HG03432 (cell line): ENCODE measurements around the gene KIAA1671.

Experiments used
- ATAC-seq: cut with Tn5 transposase; IDR thresholded peaks from one replicate; pipeline ENCODE4 v1.9.1; 2021; ENCODE audit warnings: mild to moderate bottlenecking, moderate library complexity; ENCODE audit not compliant: unreplicated experiment

The KIAA1671 gene

DNA sequence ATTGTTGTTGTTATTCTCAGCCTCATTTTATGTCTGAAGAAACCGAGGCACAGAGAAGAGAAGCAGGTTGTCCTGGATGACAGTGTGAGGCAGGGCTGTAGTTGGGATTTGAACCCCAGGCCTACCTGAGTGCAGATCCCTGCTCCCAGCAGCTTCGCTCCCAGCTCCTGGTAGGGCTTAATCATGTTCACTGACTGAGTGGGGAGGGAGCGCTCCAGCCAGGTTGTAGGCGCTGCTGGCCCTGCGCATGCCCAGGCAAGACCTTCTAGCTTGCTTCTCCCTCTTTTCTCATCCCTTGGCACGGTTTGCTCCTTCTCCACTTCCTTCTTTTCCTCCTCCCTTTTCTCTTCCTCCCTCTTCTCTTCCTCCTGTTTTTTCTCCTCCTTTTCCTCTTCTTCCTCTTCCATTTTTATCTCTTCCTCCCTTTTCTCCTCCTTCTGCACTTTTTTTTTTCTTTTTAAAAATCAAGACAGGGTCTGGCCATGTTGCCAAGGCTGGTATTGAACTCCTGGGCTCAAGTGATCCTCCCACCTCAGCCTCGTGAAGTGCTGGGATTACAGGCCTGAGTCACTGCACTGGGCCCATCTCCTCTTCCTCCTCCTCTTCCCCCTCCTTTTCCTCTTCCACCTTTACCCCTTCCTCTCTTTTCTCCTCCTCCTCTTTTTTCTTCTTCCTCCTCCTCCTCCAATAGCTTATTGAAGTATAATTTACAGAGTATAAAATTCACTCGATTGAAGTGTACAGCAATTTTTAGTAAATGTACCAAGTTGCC is 109.3 kb downstream of the KIAA1671 start:
- no peak for ATAC-seq

DNA sequence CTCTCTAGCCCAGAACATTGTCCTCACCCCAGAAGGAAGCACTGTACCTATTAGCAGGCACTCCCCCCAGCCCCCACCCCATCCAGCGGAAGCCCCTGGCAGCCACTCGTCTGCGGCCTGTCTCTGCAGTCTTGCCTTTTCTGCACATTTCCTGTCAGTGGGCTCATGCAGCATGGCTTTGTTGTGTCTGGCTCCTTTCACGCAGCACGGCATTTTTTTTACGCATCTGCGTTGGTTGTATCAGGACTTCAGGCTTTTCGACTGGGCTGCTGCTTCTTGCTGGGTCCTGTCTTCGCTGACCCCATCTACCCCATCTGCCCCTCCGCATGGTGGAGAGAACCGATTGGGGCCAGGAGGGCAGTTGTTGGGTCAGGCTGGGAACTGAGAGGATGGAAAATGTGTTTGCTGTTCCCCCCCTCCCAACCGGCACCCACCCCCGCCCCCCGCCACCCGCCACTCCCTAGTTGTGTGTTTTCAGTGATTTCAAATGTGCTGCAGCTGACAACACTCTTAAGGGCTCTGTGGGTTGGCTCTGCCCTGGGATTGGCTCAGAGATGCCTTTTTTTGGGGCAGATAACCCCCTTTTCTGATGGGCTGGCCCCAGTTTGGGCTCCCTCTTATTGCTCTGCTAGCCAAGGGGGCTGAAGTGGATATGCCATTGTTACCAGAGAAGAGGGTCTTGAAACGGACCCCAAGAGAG is 110.0 kb downstream of the KIAA1671 start:
- no peak for ATAC-seq

- ATAC-seq = no peak
Observed at GRCh38 chr22:25064894-25065560, 112.5 kb downstream of the KIAA1671 start.

DNA sequence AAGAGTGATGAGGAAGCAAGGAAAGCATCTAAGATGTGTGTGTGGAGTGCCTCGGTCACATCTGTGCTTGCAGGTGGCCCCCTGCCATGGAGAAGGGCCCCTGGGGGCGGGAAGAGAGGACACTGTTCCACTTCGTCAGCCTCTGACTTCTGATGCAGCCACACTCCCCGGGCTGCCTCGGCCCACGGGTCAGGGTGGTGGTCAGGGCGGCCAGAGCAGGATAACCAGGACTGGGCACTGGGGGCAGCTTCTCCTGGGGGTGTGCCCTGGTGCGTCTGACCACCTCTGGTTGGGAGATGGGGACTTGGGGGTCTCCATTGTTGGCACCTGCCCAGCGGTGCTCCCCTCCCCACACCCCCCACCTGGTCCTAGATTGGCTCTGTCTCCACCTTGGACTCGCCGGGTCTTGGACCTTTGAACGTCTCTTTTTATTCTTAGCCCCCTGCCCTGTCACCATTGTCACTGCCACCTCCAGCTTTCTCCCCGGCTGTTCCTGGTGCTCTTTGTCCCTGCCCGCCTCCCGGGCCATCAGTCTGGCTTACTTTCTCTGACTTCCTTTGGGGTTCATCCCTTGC is 114.4 kb downstream of the KIAA1671 start:
- ATAC-seq = no peak

DNA sequence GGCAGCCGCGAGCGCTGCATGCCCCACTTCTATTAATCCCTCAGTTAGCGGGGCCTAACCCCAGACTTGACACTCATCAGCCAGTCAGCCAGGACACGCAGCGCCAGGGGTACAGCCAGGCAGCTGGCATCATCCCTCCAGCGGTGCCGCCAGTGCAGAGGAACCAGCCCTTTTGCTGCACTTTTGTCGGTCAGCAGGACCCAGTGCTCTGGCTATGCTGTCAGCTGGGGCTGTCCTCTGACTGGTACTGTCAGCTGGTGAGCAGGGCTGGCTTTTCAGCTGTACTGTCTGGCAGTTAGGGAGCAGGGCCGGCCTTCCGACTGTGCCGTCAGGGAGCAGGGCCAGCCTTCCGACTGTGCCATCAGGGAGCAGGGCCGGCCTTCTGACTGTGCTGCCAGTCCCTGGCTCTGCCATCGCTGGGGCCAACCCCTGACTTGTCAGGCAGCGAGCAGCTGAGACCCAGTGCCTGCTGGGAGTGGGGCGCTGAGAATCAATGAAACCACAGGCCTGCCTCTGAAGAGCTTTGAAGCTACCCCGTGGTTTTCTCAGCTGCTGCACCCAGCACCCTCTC is 115.4 kb downstream of the KIAA1671 start:
- no peak for ATAC-seq

GRCh38 chr22:25068707-25069106 is 116.2 kb downstream of the KIAA1671 start:
- no peak for ATAC-seq

DNA sequence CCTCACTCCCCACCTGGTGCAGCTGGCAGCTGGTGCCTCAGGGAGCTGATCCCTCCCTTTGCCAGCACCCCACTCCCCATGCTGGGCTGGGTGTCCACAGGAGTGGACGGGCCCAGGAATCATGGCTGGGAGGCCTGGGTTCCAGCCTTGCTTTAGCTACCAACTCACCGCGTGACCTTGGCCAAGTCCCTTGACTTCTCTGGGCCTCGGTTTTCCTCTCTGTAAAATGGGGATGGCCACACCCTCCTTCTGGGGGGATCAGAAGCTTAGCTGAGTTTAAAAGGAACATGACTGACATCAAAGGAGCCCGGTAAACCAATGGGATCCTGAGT is 116.9 kb downstream of the KIAA1671 start:
- no peak for ATAC-seq

GRCh38 chr22:25069758-25070481 is 117.4 kb downstream of the KIAA1671 start:
- no peak for ATAC-seq

DNA sequence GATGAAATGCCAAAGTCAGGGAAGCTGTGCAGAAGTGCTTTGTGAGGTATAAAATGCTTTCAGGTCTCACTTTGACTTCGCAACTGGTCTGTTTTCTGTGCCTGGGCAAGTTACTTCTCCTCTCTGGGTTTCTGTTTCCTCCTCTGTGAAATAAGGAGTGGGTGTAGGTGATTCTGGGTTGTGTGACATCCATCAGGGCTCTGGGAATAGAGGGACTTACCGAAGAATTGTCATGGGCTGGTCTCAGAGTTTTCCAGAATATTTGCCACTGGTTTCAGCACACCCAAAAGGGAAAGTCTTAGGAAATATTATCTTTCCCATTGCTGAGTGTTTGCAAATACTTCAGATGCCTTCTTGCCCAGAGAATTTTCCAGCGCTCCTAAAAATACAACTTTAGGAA is 118.4 kb downstream of the KIAA1671 start:
- no peak for ATAC-seq

GRCh38 chr22:25071720-25072119 is 119.2 kb downstream of the KIAA1671 start:
- no peak for ATAC-seq

DNA sequence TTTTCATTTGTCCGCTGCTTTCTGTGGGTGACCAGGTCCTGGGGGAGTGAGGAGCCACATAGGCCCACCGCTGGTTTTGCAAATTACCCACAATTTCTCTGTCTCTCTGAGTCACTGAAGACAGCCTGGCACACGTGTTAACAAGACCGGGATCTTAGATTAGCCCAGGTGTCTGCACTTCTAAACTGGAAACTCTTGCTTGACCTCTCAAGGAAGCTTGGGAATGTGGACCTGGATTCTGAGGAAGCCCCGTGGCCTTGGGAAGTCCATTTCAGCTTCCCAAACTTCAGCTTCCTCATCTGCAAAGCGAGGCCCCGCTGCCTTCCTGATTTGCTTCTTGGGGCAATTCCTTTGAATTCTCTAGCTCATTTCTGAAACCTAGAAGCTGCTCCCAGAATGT is 119.9 kb downstream of the KIAA1671 start:
- ATAC-seq = no peak

- no peak for ATAC-seq
Observed at GRCh38 chr22:25076336-25076735, 123.8 kb downstream of the KIAA1671 start.

- no peak for ATAC-seq
Observed at GRCh38 chr22:25077056-25077455, 124.5 kb downstream of the KIAA1671 start.

GRCh38 chr22:25077964-25078363 is 125.4 kb downstream of the KIAA1671 start:
- ATAC-seq = no peak

- no peak for ATAC-seq
Observed at GRCh38 chr22:25078591-25078990, 126.1 kb downstream of the KIAA1671 start.

- no peak for ATAC-seq
Observed at GRCh38 chr22:25080855-25081254, 128.3 kb downstream of the KIAA1671 start.

GRCh38 chr22:25081409-25081824 is 128.9 kb downstream of the KIAA1671 start:
- ATAC-seq = no peak

DNA sequence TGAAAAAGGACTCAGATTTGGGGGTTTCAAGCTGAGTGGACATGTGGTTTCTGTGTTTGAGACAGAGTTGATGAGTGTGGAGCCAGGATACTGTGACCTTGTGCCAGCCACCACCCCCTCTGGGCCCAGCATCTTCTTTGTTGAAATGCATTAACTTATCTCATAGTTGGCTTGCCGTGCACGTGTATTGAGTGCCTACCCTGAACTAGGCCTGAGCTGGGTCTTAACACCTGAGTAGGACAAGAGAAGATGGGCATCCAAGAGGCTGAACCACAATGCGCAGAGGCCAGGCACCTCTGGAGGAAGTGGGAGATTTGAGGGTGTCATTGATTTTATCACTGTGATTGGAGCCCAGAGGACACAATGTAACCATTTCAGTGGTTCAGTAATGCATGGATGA is 129.6 kb downstream of the KIAA1671 start:
- no peak for ATAC-seq

DNA sequence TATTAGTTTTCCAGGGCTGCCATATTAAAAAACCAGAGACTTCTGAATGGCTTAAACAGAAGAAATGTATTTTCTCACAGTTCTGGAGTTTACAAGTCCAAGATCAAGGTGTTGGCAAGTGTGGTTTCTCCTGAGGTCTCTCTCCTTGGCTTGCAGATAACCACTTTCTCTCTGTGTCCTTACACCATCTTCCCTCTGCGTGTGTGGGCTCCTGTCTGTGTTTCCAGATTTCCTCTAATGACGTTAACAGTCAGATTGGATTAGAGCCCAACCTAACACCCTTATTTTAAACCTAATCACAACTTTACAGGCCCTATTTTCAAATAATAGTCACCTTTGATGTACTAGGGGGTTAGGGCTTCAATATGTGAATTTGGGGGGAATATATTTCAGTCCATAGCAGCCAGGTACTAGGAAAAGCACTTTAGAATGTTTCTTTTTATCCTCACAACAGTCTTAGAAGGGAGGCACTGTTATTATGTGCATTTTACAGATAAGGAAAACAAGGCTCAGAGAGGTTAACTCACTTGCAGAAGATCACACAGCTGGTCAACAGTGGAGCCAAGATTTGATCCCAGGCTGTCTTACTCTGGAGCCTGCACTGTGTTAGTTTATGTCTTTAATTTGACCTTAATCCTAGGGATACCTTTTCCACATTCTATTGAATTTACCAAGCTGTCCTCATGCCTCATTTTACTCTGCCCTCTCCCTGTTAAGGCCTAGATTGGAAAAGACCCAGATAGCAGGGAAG is 130.7 kb downstream of the KIAA1671 start:
- ATAC-seq = no peak

DNA sequence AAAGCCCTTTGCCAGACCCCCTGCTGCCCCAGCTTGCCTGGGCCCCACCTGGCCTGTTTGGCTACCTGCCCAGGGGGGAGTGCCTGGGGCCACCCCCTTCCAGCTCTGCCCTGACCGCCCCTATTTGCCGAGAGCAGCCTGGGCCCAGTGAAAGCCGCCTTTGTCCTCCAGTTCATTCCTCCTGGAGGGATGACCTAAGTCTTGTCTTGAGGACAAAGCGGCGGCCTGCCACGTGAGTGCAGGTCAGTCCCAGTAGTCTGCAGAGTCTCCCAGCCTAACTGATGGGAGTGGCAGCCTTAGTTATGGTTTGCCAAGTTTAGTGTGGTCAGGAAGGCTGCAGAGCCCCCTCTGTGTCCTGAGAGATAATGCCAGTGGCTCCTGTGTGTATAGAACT is 131.3 kb downstream of the KIAA1671 start:
- ATAC-seq = no peak
